Brain microvascular endothelial cell (primary cell): ENCODE measurements around the gene POU2F2.
"Not testable (repeated sequence)": the region's sequence is repeated elsewhere in the genome, so short reads cannot be mapped to it uniquely, and the experiment has no call there.

Source experiments
- DNase-seq: peaks from one replicate; pipeline ENCODE4 v3.0.0-alpha.2; 2020
- H3K27ac ChIP-seq: fragments of 250-450 bp; sonication (Bioruptor Pico); 2 replicates; pipeline ENCODE4 v1.5.1; 2020; ENCODE audit warnings: mild to moderate bottlenecking, moderate library complexity
- H3K27me3 ChIP-seq: fragments of 250-450 bp; sonication (Bioruptor Pico); replicated peaks from 2 replicates; pipeline ENCODE4 v1.5.1; 2020; ENCODE audit warnings: mild to moderate bottlenecking
- H3K36me3 ChIP-seq: fragments of 250-450 bp; sonication (Bioruptor Pico); replicated peaks from 2 replicates; pipeline ENCODE4 v1.5.1; 2020; ENCODE audit warnings: mild to moderate bottlenecking
- H3K4me3 ChIP-seq: 2 replicates; pipeline ENCODE4 v1.5.1; 2011; ENCODE audit warnings: low read depth, mild to moderate bottlenecking, control low read depth, low read length, moderate library complexity
- CTCF ChIP-seq: IDR thresholded peaks from 2 replicates; pipeline ENCODE4 v1.5.1; 2011; ENCODE audit warnings: low read depth, mild to moderate bottlenecking, moderate library complexity, low read length, control low read depth, inconsistent platforms; ENCODE audit errors: missing control alignments
- in situ Hi-C: cut with HindIII; loops from 2 replicates; pipeline ENCODE4 v1.10.0; 2017; ENCODE audit warnings: low sequenced_read_pairs, low pct_ligation_motif_present

POU2F2 gene

DNA sequence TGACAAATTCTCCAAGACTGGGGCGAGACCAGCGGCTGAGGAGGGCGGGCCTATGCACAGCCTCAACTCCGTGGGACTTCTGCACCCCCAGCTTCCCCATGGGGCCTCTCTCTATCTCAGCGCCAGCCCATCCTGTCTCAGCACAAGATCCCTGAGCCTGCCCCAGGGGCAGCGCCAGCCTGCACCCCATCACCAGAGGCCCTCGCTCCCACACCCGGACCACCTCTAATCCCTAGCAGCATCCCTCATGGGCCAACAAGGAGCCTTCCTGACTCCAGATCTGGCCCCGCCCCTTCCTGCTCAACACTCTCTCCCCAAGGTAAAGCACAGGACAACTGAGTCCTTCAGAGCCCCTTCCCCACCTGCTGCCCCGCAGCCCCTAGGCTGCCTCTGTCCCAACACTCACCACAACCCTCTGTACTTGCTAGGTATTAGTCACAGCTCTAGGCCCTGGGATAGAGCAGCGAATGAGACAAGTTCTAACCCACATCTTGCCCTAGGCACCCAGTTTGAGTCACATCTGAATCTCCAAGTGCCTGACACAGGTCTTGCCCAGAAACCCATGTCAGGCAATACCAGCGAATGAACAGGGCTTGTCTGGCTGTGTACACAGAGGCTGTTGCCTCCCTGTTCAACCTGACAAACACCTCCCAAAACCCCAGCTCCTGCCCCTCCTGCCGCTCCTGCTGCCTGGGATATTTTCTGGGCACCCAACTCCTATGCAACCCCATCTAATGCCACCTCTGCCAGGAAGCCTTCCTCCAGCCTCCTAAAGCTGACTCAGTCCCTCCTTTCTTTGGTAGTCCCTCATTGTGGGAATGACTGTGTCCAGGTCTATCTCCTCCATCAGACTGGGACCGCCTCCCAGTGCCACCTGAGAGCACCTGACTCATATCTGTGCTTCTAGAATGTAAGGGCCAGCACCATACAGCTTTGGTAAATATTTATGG is 80.8 kb downstream of the POU2F2 start:
- H3K27ac ChIP-seq, result no peak overlapping the region
- H3K4me3 ChIP-seq, result no peak overlapping the region
- no peaks in the 10 kb centered on the region for H3K36me3 ChIP-seq
- H3K27me3 ChIP-seq, result no peaks in the 10 kb centered on the region
- DNase-seq, result no peak
- TF ChIP-seq CTCF, result no peak
- in situ Hi-C loops, result no loop called here

DNA sequence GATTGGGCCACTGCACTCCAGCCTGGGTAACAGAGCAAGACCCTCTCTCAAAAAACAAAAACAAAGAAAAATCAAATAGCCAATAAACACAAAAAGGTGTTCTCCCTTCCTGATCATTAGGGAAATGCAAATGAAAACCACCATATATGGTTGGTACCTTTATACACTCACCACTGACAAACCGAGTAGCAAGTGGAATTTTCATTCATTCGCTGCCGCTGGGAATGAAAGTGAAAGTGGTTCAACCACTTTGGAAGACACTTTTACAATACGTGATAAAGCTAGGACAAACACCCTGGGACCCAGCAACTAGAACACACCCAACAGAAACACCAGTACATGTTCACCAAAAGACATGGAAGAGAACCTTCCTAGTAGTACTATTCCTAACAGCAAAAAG is 83.3 kb downstream of the POU2F2 start:
- no peak for TF ChIP-seq CTCF
- DNase-seq, result no peak
- no peak overlapping the region for H3K4me3 ChIP-seq

GRCh38 chr19:42045575-42045974 is 86.7 kb downstream of the POU2F2 start:
- Histone ChIP-seq H3K27ac (no peak overlapping the region), H3K36me3 (no peaks in the 10 kb centered on the region), H3K4me3 (no peak overlapping the region), H3K27me3 (no peaks in the 10 kb centered on the region)
- no peak for TF ChIP-seq CTCF
- in situ Hi-C loops, result no loop called here
- no peak for DNase-seq

More for the DNA sequence above, 83.3 kb downstream of the POU2F2 start:
- in situ Hi-C loops, result no loop called here
- H3K27ac ChIP-seq, result no peak overlapping the region
- no peaks in the 10 kb centered on the region for H3K36me3 ChIP-seq
- H3K27me3 ChIP-seq, result no peaks in the 10 kb centered on the region

DNA sequence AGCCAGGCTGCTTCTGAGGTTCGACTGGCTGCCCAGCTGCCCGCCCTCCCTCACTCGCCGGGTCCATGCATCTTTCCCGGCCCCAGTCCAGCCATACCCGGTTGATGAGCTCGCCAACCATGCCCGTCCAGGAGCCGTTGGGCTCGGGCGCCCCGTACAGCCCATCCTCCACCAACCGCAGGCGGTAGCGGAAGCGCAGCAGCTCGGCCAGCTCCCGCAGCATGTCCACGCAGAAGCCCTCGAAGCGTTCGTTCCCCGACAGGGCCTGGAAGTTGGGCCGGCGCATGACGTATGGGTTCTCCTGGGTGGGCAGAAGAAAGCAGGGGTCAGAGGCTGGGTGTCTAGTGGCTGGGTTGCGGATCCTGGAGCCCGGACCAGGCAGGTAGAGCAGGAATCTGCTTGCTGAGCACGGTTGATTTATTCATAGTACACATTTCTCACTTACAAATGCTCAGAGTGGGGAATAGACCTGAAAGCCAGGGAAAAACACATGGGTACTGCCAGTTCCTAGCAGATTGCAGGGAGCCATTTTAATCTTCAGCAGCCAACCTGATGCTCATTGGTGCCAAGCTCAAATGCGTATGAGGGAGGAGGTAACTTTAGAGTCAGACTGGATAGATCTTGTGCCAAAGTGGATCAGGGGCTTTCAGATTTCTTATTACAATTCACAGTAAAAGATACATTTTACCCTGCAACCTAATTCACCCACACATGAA is 89.6 kb downstream of the POU2F2 start:
- no peak for TF ChIP-seq CTCF
- H3K36me3 ChIP-seq, result no peaks in the 10 kb centered on the region
- H3K27me3 ChIP-seq, result no peaks in the 10 kb centered on the region
- DNase-seq, result no peak
- H3K4me3 ChIP-seq, result no peak overlapping the region
- in situ Hi-C loops, result no loop called here
- no peak overlapping the region for H3K27ac ChIP-seq

- in situ Hi-C loops, H3K27me3 ChIP-seq, H3K27ac ChIP-seq, H3K36me3 ChIP-seq, H3K4me3 ChIP-seq, DNase-seq: not testable (repeated sequence)
Measured at GRCh38 chr19:42040491-42040890, 91.8 kb downstream of the POU2F2 start.

GRCh38 chr19:42040031-42040430 is 92.2 kb downstream of the POU2F2 start:
- no peaks in the 10 kb centered on the region for H3K36me3 ChIP-seq
- no peak for TF ChIP-seq CTCF

More at GRCh38 chr19:42040031-42040430, 92.2 kb downstream of the POU2F2 start:
- no peaks in the 10 kb centered on the region for H3K27me3 ChIP-seq
- H3K27ac ChIP-seq, result no peak overlapping the region
- H3K4me3 ChIP-seq, result no peak overlapping the region
- in situ Hi-C loops, result no loop called here
- no peak for DNase-seq
